H9 (cell line): Measurements from ENCODE around the gene COX5B. TPM values are rescaled to one million over a fixed set of nuclear protein-coding genes. Genes with fewer than 3 reads are reported as not detected.

Experiments used
- DNase-seq: peaks from one replicate; pipeline ENCODE4 v3.0.0-alpha.2; 2017
- H2AFZ ChIP-seq: one replicate; pipeline ENCODE4 v1.6.1; 2013; ENCODE audit warnings: mild to moderate bottlenecking, low read length, control low read depth, moderate library complexity
- H2AK5ac ChIP-seq: 2 replicates; pipeline ENCODE4 v1.6.1; 2013; ENCODE audit warnings: low read length, control low read depth, mixed read lengths; ENCODE audit not compliant: insufficient read length
- H2BK120ac ChIP-seq: one replicate; pipeline ENCODE4 v1.6.1; 2013; ENCODE audit warnings: low read depth, mild to moderate bottlenecking, low read length, control low read depth, inconsistent platforms; ENCODE audit not compliant: poor library complexity, severe bottlenecking
- H2BK12ac ChIP-seq: 2 replicates; pipeline ENCODE4 v1.6.1; 2013; ENCODE audit warnings: low read length, control low read depth, mixed read lengths, low read depth; ENCODE audit not compliant: insufficient read length
- H2BK15ac ChIP-seq: 2 replicates; pipeline ENCODE4 v1.6.1; 2013; ENCODE audit warnings: low read depth, low read length, control low read depth
- H2BK20ac ChIP-seq: one replicate; pipeline ENCODE4 v1.6.1; 2013; ENCODE audit warnings: low read depth, mild to moderate bottlenecking, low read length, control low read depth, inconsistent platforms; ENCODE audit not compliant: poor library complexity, severe bottlenecking
- H2BK5ac ChIP-seq: 2 replicates; pipeline ENCODE4 v1.6.1; 2013; ENCODE audit warnings: low read length, control low read depth, mixed read lengths; ENCODE audit not compliant: insufficient read length
- H3K14ac ChIP-seq: 2 replicates; pipeline ENCODE4 v1.6.1; 2013; ENCODE audit warnings: low read length, control low read depth; ENCODE audit not compliant: insufficient read depth
- H3K18ac ChIP-seq: 2 replicates; pipeline ENCODE4 v1.6.1; 2013; ENCODE audit warnings: low read depth, mild to moderate bottlenecking, mixed read lengths, low read length, control low read depth; ENCODE audit not compliant: insufficient read length
- H3K23ac ChIP-seq: 2 replicates; pipeline ENCODE4 v1.6.1; 2013; ENCODE audit warnings: low read length, control low read depth, mixed read lengths, low read depth; ENCODE audit not compliant: insufficient read length
- H3K23me2 ChIP-seq: 2 replicates; pipeline ENCODE4 v1.6.1; 2013; ENCODE audit warnings: low read depth, mild to moderate bottlenecking, mixed read lengths, low read length, control low read depth; ENCODE audit not compliant: insufficient read length, poor library complexity, severe bottlenecking
- H3K27ac ChIP-seq: 2 replicates; pipeline ENCODE4 v1.5.1; 2013; ENCODE audit warnings: low read length, control low read depth, mixed read lengths, low read depth; ENCODE audit not compliant: insufficient read length
- H3K27me3 ChIP-seq: 2 replicates; pipeline ENCODE4 v1.6.1; 2013; ENCODE audit warnings: low read length, control low read depth, inconsistent platforms; ENCODE audit not compliant: insufficient read depth
- H3K4ac ChIP-seq: 2 replicates; pipeline ENCODE4 v1.6.1; 2013; ENCODE audit warnings: low read depth, mild to moderate bottlenecking, control low read depth, inconsistent platforms, low read length, moderate library complexity
- H3K4me1 ChIP-seq: 2 replicates; pipeline ENCODE4 v1.6.1; 2013; ENCODE audit warnings: low read length, control low read depth, inconsistent platforms; ENCODE audit not compliant: insufficient read depth
- H3K4me2 ChIP-seq: 2 replicates; pipeline ENCODE4 v1.6.1; 2013; ENCODE audit warnings: low read length, control low read depth, mixed read lengths; ENCODE audit not compliant: insufficient read length, insufficient read depth
- H3K56ac ChIP-seq: 2 replicates; pipeline ENCODE4 v1.6.1; 2013; ENCODE audit warnings: low read depth, mild to moderate bottlenecking, mixed read lengths, low read length, control low read depth; ENCODE audit not compliant: insufficient read length
- H3K79me1 ChIP-seq: 2 replicates; pipeline ENCODE4 v1.6.1; 2013; ENCODE audit warnings: low read depth, mild to moderate bottlenecking, moderate library complexity, low read length, control low read depth, inconsistent platforms; ENCODE audit not compliant: insufficient read depth, poor library complexity, severe bottlenecking
- H3K79me2 ChIP-seq: 2 replicates; pipeline ENCODE4 v1.6.1; 2013; ENCODE audit warnings: low read length, control low read depth, inconsistent platforms; ENCODE audit not compliant: insufficient read depth
- H3K9ac ChIP-seq: 2 replicates; pipeline ENCODE4 v1.6.1; 2013; ENCODE audit warnings: low read length, control low read depth, mixed read lengths; ENCODE audit not compliant: insufficient read length; ENCODE audit errors: extremely low read depth
- H3K9me3 ChIP-seq: one replicate; pipeline ENCODE4 v1.6.1; 2013; ENCODE audit warnings: low read depth, low read length, inconsistent platforms; ENCODE audit not compliant: control insufficient read depth
- H3T11ph ChIP-seq: one replicate; pipeline ENCODE4 v1.6.1; 2013; ENCODE audit warnings: mild to moderate bottlenecking, low read length, control low read depth, inconsistent platforms
- H4K20me1 ChIP-seq: one replicate; pipeline ENCODE4 v1.6.1; 2013; ENCODE audit not compliant: control insufficient read depth, insufficient read length, insufficient read depth
- H4K5ac ChIP-seq: 2 replicates; pipeline ENCODE4 v1.6.1; 2013; ENCODE audit warnings: low read depth, mild to moderate bottlenecking, mixed read lengths, low read length, control low read depth; ENCODE audit not compliant: insufficient read length
- H4K8ac ChIP-seq: replicated peaks from 2 replicates; pipeline ENCODE4 v1.6.1; 2013; ENCODE audit warnings: low read length, control low read depth, mixed read lengths, low read depth; ENCODE audit not compliant: insufficient read length
- H4K91ac ChIP-seq: 2 replicates; pipeline ENCODE4 v1.6.1; 2013; ENCODE audit warnings: low read depth, mild to moderate bottlenecking, moderate library complexity, mixed read lengths, low read length, control low read depth; ENCODE audit not compliant: insufficient read length
- H3K27ac Mint-ChIP-seq, 3 experiments: 2 replicates in 2 of 3; 3 replicates in 1 of 3; pipeline ENCODE4 v1.8.0; 2020 to 2021; ENCODE audit warnings: mixed read lengths in 3 of 3, mild to moderate bottlenecking in 1 of 3, moderate library complexity in 1 of 3
- H3K27me3 Mint-ChIP-seq: 2 replicates; pipeline ENCODE4 v1.8.0; 2021; ENCODE audit warnings: low read depth, mild to moderate bottlenecking, moderate library complexity, mixed read lengths
- H3K36me3 Mint-ChIP-seq, 3 experiments: 2 replicates in 2 of 3; 3 replicates in 1 of 3; pipeline ENCODE4 v1.8.0; 2020 to 2021; ENCODE audit warnings: low read depth in 3 of 3, mixed read lengths in 3 of 3; ENCODE audit not compliant: insufficient read depth in 1 of 3
- H3K4me1 Mint-ChIP-seq, 2 experiments: 2 replicates each; pipeline ENCODE4 v1.8.0; 2020; ENCODE audit warnings: mixed read lengths in 2 of 2
- H3K4me3 Mint-ChIP-seq, 2 experiments: 2 replicates in 1 of 2; 3 replicates in 1 of 2; pipeline ENCODE4 v1.8.0; 2020 to 2021; ENCODE audit warnings: mild to moderate bottlenecking in 2 of 2, mixed read lengths in 2 of 2, moderate library complexity in 1 of 2
- H3K9me3 Mint-ChIP-seq, 2 experiments: 2 replicates in 1 of 2; 3 replicates in 1 of 2; pipeline ENCODE4 v1.8.0; 2020; ENCODE audit warnings: mild to moderate bottlenecking in 2 of 2, mixed read lengths in 2 of 2, moderate library complexity in 1 of 2
- WGBS: extraction: QIAGEN DNeasy Blood & Tissue Kit; methylation state at CpG from one replicate; pipeline ENCODE4 v1.1.7; 2013; ENCODE audit warnings: missing lambda C conversion rate, low lambda C conversion rate, mixed read lengths; ENCODE audit not compliant: insufficient read length; ENCODE audit errors: extremely low coverage; 5-methylcytosine and 5-hydroxymethylcytosine counted together
- total RNA-seq: library from RNA; stranded (reverse); gene quantifications from 2 replicates; pipeline ENCODE4 v1.2.1, GENCODE V29; 2021
- TF ChIP-seq, protein P1 (sequence below): fragments of 200-600 bp; sonication (generic); conservative IDR thresholded peaks from 3 replicates; pipeline ENCODE4 v1.8.0; 2021; ENCODE audit warnings: antibody characterized with exemption, mild to moderate bottlenecking

The COX5B gene
- total RNA-seq, 1 experiment from 2014 or later, result 237 TPM

DNA sequence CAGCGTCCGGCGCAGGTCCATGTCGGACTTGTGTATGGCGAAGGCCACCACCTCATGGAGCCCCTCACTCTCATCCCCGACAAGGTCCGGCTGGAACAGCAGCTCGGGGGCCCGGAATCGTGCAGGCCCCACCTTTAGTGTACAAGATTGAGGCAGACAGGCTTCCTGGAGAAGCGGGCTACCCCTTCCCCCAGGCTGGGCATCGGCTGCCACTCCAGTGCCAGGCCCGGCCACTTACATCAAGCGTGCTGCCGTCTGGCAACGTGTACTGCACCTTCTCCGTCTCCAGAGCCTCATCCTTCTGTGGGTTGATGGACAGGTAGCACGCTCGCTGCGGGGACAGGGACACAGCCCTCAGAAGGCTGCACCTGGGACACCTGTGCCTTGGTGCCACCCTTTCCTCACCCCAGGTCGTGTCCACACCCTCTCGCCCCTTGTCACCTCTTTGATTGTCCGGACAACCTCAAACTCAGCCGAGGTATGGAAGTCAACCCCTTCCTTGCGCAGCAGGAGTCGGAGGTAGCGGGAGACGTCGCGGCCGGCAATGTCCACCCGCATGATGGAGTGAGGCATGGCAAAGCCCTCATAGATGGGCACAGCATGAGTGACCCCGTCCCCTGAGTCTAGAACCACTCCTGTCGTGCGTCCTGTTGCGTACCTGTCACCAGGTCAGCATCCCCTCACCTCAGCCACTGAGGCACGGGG is 12.3 kb downstream of the COX5B start:
- Histone ChIP-seq H3K9ac (no peak overlapping the region), H4K91ac (no peak overlapping the region), H3K27me3 (no peaks in the 10 kb centered on the region), H4K5ac (no peak overlapping the region), H3K23ac (no peak overlapping the region), H3K56ac (no peak overlapping the region), H3K14ac (no peak overlapping the region), H2AFZ (no peak overlapping the region), H2BK5ac (no peak overlapping the region), H3K18ac (no peak overlapping the region), H3K23me2 (peaks cover 9% of the 10 kb centered on the region), H2BK15ac (no peak overlapping the region), H3K79me2 (peaks cover 4% of the 10 kb centered on the region; the same call in 1 of the 2 replicates), H3K4me1 (no peaks in the 10 kb centered on the region; the same call in 1 of the 2 replicates), H3K27ac (no peak overlapping the region), H3K79me1 (peaks cover 4% of the 10 kb centered on the region), H2BK120ac (no peak overlapping the region), H4K8ac (no peak overlapping the region), H3K4ac (no peak overlapping the region), H3K9me3 (peaks cover 9% of the 10 kb centered on the region), H2BK20ac (no peak overlapping the region), H4K20me1 (no peaks in the 10 kb centered on the region), H3K4me2 (no peak overlapping the region), H2BK12ac (no peak overlapping the region), H2AK5ac (no peak overlapping the region), H3T11ph (no peak overlapping the region)
- no peak overlapping the region for H3K27ac Mint-ChIP-seq
- H3K4me1 Mint-ChIP-seq, result peaks cover 14 to 18% of the 10 kb centered on the region in 2 experiments
- peaks cover 3 to 8% of the 10 kb centered on the region in 2 experiments; a peak in 4 of 5 replicates for H3K9me3 Mint-ChIP-seq
- no CpG with 5 or more reads among the region's 37 CpGs for WGBS
- TF ChIP-seq, protein P1, sequence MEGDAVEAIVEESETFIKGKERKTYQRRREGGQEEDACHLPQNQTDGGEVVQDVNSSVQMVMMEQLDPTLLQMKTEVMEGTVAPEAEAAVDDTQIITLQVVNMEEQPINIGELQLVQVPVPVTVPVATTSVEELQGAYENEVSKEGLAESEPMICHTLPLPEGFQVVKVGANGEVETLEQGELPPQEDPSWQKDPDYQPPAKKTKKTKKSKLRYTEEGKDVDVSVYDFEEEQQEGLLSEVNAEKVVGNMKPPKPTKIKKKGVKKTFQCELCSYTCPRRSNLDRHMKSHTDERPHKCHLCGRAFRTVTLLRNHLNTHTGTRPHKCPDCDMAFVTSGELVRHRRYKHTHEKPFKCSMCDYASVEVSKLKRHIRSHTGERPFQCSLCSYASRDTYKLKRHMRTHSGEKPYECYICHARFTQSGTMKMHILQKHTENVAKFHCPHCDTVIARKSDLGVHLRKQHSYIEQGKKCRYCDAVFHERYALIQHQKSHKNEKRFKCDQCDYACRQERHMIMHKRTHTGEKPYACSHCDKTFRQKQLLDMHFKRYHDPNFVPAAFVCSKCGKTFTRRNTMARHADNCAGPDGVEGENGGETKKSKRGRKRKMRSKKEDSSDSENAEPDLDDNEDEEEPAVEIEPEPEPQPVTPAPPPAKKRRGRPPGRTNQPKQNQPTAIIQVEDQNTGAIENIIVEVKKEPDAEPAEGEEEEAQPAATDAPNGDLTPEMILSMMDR, result no peak
- peaks cover 1% of the 10 kb centered on the region; the same call in 1 of the 2 replicates for H3K27me3 Mint-ChIP-seq
- no peak overlapping the region for H3K4me3 Mint-ChIP-seq
- DNase-seq, result no peak
- peaks cover 41 to 60% (median 51%) of the 10 kb centered on the region in 3 experiments for H3K36me3 Mint-ChIP-seq
